AML-193 (cell line): Measurements from ENCODE around the gene ZNF423.
"Not testable (repeated sequence)": the region's sequence is repeated elsewhere in the genome, so short reads cannot be mapped to it uniquely, and the experiment has no call there.

Source experiments
- DNase-seq, 2 experiments: peaks; one replicate each; lab custom pipeline; 2025; lab: John Stamatoyannopoulos, UW

ZNF423 gene

DNA sequence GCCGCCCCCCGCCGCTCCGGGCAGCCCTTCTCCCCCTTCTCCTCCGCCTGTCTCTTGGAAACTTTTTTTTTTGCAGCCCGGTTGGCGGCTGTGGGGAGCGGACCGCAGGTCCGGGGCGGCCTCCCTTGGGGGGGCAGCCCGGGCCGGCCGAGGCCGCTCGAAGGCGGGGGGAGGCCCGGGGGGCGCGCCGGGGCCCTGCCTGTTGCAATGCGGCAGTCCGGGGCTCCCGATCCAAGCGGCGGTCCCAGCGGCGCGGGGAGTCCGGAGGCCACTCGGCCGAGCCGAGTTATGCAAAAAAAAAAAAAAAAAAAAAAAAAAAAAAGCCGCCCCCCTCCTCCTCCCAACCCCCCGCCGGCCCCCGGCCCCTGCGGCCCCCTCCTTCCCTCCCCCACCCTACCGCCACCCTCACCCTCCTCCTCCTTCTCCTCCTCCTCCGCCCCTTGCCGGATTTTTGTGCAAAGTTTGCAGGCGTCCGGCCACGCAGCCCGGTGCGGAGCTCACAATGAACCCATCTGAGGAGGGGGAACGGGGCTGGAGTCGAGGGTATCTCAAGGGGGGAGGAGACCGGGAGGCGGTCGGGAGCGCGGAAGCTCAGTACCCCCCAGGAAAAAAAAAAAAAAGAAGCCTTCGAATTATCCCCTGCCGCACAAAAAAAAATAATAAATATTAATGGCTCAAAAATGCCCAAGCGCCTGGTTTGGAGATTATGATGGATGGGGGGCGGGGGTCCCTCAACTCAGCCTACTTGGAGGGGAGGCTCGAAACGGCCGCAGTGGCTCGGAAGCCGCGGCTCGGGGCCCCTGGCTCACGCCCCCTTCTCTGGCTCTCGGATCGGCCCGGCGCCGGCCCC lies at the start of gene ZNF423:
Gene ZNF423, minus strand, starts transcription at position 291 of the 850 bp plus-strand sequence. CDS start 338 bp downstream, outside the sequence.
- no peak for DNase-seq

DNA sequence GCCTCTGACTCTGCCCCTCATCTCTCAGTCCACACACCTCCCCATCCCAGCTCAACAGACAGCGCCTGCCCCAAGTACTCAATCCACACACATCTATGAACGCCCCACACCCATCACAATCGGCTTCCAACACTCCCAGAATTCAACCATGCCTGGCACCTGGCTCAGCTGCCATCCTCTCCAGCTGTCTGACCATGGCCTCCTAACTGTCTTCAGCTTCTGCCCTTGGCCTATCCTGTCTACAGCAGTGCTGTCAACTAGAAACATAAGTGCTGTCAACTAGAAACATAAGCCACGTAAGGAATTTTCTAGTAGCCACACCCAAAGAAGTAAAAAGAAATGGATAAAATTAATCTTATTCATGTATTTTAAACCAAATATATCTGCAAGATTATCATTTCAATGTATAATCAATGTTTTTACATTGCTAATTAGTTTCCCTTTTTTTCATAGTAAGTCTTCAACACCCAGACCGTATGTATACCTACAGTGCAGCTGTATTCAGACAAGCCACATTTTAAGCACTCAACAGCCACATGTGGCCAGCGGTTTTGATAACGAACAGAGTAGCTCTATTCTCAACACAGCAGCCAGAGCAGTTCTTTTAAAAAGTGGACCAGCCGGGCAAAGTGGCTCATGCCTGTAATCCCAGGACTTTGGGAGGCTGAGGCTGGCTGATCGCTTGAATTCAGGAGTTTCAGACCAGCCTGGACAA lies 48.6 kb upstream of the ZNF423 start:
- DNase-seq: no peak

DNA sequence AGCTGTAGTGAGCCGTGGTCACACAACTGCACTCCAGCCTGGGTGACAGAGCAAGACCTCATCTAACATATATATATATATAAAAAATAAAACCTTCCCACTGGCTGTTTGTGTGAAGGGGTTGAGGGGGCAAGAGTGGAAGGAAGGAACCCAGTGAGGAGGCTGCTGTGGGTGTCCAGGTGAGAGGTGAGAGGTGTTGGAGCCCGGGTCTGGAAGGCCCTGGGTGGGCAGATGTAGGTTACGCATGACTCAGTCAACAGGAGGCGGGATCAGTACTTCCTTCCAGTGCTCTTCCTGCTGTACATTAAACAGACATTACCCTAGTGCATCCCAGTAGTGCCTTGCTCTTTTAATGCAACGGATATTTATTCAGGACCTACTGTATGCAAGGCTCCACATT lies 47.0 kb upstream of the ZNF423 start:
- no peak for DNase-seq

DNA sequence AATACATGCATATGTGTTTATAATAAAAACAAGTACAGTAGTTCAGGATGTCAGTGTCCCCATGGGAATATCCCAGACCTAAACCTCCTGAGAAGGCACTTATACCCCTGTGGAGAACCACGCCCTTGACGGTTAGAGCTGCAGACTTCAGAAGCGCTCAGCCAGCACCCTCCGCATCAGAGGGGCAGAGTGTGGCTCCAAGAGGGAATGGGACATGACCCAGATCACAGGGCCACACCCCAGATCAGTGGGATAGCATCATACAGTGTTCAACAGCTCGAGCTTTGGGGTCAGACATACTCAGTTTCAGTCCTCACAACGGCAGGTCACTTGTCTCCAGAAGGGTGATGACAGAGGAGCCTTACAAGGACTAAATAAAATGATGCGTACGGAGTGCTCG lies 45.8 kb upstream of the ZNF423 start:
- DNase-seq: no peak

DNA sequence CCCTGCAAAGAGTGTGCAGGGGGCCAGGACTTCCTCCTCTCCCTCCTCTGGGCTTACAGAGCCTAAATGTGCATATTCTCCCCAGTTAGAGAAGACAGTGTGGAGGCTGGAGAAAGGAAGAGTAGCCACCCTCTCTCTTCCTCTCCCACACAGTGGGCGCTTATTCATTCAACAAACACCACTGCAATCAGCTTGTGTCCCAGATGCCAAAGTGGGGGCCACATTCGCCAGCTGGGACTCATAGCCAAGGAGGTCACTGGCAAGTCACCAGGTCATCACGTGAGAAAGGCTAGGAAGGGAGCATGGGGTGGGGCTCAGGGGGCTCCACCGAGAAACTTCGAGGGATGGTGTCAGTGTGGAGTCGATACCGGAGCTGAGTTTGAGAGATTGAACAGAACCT lies 45.0 kb upstream of the ZNF423 start:
- no peak for DNase-seq

DNA sequence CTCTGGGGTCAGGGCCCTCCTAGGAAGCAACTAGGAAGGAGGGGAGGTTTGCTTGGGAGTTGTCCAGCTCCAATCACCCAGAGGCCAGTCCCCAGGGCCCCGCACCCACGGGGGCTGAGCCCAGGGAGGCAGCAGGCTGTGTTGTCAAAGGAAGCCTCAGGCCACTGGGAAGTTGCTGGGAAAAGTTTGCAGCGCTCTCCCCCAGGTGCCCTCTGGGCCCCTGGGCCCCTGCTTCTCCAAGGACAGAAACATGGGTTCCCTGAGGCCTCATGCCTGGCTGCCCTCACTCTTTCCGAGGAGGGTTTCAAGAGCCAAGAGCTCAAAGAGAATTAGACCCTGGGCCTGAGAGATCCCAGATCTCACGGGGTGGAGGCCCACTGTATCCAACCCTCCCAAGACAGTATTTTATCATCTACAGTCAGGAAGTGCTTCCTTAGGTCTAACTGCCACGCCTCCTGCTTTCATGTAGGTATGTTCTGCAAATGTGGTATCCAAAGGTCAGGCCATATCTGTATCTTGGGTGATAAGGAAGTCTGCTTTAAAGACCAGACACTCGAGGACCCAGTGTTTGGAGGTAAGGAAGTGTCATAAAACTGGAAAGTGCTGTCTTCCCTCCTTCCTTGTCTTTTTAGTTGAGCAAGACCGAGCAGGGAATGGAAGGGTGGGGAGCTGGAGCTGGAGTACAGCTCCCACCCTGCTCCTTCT lies 44.2 kb upstream of the ZNF423 start:
- DNase-seq: no peak

DNA sequence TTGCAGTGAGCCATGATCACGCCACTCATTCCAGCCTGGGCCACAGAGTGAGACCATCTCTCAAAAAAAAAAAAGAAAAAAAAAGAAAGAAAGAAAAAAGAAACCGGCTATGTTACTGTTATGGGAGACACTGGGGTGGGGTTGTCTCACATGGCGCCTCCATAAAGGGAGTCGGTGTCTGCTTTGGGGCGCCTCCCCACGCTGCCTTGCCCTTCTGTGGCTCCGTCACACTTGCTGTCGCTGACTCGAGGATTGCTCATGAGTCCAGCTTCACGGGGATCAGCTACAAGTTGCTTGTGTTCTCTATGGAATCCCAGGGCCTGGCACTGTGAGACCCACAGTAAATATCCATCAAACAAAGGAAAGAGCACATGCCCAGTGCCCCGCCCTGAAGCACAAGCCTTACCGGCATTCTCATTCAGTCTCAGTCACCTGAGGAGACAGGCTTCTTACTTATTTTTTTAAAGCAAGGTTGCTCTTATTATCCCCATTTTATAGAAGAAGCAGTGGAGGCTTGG lies 40.6 kb upstream of the ZNF423 start:
- DNase-seq: no peak

DNA sequence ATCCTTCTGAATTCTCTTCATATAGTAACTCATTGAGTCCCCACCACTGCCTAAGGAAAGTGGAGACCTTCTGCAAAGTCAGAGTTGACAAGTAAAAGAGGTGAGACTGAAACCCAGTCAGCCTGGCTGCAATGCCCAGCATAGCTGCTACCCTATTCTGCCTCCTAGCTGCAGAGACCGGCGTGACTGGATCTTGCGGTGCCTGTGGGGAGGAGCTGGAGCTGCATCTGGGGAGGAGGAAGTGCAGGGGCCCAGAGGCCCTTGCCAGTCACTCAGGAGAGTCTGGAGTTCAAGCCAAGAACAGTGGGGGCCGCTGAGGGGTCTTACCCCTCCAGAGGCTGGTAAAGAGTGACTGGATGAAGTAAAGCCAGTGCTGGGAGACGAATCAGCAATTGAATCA lies 35.0 kb upstream of the ZNF423 start:
- DNase-seq: peak in 1 of 2 experiments; percentile 13

DNA sequence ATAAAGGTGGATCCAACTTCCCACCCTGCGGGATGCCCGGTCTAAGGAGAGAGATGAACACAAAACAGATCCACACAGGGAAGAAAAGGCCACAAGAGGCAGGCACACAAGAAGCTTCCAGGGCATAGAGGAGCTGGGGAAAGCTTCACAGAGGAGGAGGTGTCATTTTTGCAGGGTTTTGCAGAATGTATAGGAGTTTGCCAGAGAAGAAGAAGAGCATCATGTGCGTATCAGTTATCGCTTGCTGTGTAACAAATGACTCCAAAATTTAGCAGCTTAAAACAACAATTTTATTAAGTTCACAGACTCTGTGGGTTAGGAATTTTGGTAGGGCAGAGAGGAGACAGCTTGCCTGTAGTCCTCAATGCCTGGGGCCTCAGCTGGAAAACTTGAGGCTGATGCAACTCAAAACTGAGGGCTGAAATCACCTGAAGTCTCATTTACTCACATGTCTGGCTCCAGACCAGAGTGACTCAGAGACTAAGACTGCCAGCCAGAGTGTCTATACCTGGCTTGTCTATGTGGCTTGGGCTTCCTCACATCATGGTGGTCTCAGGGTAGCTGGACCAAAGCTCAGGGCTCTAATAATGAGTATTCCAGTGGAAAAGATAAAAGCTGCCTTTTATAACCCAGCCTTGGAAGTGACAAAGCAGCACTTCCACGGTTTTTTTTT lies 33.9 kb upstream of the ZNF423 start:
- no peak for DNase-seq

DNA sequence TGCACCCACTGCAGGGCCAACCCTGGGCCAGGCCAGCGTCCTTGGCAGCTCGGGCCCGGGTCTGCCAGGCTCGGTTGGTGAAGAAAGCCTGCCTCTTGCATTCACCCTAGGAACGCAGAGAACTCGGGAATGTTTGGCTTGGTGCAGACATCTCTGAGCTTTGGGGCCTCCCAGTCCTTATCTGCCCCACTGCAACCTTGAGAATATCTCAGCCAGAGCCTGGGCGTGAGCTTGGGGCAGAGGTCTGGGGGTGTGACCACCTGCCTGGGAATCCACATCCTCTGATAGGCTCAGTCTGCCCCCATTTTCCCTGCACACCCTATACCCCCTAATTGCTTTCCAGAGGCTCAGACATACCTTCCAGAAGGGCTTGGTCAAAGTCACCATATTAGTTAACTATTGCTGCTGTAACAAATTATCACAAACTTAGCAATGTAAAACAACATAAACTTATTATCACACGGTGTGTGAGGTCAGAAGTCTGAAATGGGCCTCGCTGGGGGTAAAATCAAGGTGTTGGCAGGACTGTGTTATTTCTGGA lies 30.7 kb upstream of the ZNF423 start:
- DNase-seq: no peak

DNA sequence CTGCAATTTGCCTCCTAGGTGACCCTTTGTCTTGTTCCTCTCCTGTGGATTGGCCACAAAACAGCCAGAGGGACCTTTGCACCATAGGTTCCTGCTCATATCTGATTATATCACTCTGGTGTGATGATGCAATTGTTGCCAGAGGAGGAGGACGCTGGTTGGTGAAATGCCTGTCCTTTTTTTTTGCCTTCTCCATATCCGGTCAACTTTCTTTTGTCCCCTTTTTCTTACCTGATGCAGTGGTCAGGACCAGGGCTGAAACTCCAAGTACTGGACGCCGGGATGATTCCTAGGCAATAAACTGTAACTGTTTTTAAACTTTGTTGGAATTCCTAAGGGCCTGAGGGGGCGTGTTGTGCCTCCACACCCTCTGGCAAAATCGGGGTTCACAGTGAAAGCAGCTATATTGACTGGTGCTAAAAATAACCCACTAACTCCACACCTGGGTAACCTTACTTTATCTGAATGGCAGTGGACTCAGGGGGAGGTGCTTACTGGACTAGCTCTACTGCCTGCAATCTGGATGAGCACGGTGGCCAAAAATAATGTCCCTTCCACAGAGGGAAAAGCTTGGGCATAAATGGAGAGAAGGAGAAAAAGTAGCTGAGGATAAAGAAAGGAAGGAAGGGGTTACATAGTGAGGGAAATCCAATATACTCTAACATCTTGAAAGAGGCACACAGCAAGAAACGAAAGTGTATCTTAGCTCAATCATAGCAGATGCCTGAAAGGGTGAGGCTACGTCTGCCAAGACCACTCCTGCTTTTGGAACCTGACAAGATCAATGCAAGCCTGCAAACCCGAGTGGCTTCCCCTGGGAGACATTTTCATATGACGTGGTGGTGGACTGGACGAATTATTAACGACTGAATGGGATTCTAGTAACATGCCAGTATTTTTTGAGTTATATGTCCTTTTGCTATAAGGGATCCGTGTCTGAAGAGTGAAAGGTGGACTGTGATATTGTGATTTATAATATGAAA lies 28.4 kb upstream of the ZNF423 start:
- DNase-seq: no peak

DNA sequence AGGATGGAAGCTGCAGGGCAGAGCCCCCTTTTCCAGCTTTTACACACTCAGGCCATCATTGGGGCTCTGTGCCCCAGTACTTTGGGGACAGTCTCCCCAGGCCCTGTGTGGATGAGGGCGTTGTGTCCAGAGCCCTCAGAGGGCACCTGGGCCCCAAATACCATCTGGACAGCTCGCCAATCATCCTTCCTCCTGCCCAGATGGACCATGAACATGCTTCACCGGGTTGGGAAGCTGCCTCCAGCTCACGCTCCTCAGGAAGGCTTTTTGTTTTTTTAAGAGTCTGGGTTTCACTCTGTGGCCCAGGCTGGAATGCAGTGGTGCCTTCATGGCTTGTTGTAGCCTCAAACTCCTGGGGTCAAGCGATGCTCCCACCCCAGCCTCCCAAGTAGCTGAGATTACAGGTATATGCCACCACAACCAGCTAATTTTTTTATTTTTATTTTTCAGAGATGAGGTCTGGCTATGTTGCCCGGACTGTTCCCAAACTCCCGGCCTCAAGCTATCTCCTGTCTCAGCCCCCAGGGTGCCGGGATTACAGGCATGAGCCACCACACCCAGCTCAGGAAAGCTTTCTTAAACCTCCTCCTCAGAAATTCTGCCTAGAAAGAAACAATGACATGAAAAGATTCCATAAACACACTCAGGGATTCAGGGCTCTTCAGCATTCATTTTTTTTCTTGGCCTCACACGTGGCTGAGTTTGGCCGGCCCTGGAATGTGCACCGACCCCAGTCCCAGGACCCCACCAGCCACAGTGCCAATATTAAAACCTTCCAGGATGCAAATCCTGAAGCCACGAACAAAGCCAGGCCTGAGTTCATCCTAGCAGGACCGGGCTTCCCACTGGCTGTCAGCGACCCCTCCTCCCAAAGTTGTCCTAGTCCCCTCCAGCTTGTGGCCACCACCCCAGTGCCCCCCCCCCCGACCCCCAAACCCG lies 27.4 kb upstream of the ZNF423 start:
- DNase-seq: no peak

DNA sequence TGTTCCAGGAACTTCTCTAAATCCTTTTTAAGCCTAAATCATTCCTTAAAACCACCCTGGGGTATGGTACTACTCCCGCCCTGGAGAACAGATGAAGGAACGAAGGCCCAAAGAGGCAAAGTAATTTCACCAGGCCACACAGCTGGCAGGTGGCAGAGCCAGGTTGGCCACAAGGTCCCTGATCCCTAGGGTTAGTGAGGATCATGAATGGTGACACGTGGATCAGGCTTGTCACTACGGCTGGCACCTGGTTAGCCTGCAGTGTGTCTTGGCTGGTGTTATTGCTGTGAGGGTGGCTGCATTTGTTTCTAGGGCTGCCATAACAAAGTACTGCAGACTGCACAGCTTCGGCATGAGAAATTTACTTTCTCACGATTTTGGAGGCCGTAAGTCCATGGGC lies 26.0 kb upstream of the ZNF423 start:
- no peak for DNase-seq

DNA sequence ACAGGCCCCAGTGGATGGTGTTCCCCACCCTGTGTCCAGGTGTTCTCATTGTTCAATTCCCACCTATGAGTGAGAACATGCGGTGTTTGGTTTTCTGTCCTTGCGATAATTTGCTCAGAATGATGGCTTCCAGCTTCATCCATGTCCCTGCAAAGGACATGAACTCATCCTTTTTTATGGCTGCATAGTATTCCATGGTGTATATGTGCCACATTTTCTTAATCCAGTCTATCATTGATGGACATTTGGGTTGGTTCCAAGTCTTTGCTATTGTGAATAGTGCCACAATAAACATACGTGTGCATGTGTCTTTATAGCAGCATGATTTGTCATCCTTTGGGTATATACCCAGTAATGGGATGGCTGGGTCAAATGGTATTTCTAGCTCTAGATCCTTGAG lies 22.6 kb upstream of the ZNF423 start:
- not testable (repeated sequence) for DNase-seq

DNA sequence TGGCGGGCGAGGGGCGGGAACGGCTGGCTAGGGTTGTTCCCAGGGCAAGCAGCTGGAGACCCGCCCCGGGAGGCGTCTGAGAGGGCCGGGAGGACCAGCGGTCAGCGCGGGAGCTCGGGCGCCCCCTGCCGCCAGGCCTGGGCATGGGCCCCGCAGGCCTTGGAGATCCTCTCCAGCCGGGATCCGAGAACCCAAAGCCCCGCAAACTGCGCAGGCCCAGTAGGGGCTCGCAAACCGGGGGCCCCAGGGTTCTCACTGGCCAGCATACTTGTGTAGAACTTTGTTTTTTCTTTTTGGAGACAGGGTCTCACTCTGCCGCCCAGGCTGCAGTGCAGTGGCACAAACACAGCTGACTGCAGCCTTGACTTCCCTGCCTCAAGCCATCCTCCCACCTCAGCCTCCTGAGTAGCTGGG lies 20.8 kb upstream of the ZNF423 start:
- no peak for DNase-seq

DNA sequence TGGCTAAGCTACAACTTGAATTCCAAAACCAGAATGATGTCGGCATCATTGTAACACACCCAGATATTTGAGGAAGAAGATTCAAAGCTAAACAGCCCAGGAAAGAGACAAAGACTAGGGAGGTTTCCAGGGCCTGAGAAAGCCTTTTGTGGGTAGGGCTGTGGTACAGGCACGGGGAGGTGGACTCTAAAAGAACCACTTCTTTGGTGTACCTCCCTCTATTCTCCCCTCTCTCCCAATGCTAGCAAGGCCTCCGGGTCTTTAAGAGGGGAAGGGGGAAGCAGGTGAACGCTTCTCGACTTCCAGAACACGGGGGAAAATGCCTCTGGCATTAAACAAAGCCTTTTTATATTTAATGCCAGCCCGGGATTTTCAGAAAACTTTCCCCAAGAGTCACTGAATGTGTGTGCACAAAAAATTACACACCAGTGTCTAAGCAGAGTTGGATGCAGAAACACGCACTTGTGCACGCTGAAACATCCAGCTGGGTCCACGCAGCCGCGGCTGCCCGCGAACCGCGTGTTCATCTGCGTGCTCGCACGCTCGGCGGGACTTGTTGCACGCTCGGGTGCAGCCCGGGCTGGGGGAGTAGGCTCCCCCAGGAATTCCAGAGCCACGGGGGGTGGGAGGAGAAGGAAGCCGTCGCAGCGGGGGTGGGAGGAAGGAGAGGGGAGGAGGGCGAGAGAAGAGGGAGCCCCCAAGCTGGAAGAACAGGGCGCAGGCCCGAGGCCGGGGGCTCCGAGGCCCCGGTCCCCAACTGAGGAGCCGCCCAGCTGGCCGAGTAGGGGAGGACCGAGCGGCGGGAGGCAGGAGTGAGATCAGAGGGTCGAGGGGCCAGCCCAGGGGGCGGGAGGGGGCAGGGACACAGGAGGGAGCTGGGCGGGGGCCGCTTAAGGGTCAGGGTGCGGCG lies 20.1 kb upstream of the ZNF423 start:
- no peak for DNase-seq

DNA sequence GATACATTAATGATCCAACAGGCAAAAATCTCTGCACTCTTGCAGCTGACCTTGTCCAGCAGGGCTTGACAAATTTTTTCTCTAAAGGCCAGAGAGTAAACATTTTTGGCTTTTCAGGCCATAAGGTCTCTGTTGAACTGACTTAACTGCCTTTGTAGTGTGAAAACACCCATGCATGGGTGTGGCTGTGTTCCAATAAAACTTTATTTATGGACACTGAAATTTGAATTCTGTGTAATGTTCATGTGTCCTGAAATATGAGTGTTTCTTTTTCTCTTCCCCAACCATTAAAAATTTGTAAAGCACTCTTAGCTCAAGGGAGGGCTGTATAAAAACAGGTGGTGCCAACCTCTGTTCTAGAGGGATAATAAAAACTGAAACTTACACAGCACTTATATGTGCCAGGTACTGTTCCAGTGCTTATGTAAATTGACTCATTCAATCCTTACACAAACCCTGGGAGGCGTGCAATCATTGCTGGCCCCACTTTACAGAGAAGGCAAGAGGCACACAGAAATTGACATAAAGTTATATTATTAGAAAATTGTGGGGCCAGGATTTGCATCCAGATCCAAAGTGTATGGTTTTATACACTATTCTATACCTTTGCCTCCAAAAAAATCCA lies 18.8 kb upstream of the ZNF423 start:
- no peak for DNase-seq

DNA sequence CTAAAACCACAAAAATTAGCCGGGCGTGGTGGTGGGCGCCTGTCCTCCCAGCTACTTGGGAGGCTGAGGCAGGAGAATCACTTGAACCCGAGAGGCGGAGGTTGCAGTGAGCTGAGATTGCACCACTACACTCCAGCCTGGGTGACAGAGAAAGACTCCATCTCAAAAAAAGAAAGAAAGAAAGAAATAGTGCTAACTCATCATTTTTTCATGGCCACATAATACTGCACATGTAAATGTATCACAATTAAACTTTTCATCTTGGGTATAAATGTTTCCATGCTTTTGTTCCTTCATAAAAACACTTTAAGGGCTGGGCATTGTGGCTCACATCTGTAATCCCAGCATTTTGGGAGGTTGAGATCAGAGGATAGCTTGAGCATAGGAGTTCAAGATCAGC lies 15.9 kb upstream of the ZNF423 start:
- DNase-seq: not testable (repeated sequence)
